K562 (cell line): ENCODE results near the gene JKAMP. TPM values are rescaled to one million over a fixed set of nuclear protein-coding genes. Genes with fewer than 3 reads are reported as not detected.

ENCODE experiments used
- BRD9 ChIP-seq: fragments of 450-650 bp; IDR thresholded peaks from 2 replicates; pipeline ENCODE4 v1.6.1; 2018; ENCODE audit warnings: low read depth; ENCODE audit not compliant: partially characterized antibody
- GATAD2A ChIP-seq: fragments of 450-650 bp; IDR thresholded peaks from 2 replicates; pipeline ENCODE4 v1.6.1; 2017
- HNRNPK ChIP-seq: fragments of 200-400 bp; formaldehyde crosslinking; IDR thresholded peaks from one replicate; pipeline ENCODE4 v1.6.1; 2018; ENCODE audit warnings: mild to moderate bottlenecking, low read depth, low read length; ENCODE audit not compliant: poor library complexity, severe bottlenecking
- IFI16 ChIP-seq: fragments of 250-450 bp; sonication (Bioruptor Pico); IDR thresholded peaks from 2 replicates; pipeline ENCODE4 v2.1.2; 2022; ENCODE audit warnings: mild to moderate bottlenecking, inconsistent platforms
- KDM5B ChIP-seq: fragments of 200-600 bp; sonication (generic); IDR thresholded peaks from 2 replicates; pipeline ENCODE4 v1.6.1; 2012; ENCODE audit warnings: low read depth, mild to moderate bottlenecking, moderate library complexity, low read length, control low read depth, inconsistent platforms; ENCODE audit not compliant: insufficient replicate concordance
- KHSRP ChIP-seq: fragments of 450-650 bp; IDR thresholded peaks from 2 replicates; pipeline ENCODE4 v1.6.1; 2017
- MCM3 ChIP-seq: fragments of 450-650 bp; IDR thresholded peaks from 2 replicates; pipeline ENCODE4 v1.6.1; 2016
- NELFE ChIP-seq: IDR thresholded peaks from 2 replicates; pipeline ENCODE4 v1.6.1; 2011; ENCODE audit warnings: mild to moderate bottlenecking; ENCODE audit not compliant: insufficient read depth, insufficient read length
- NFIX ChIP-seq: fragments of 250-450 bp; sonication (Bioruptor Pico); IDR thresholded peaks from 2 replicates; pipeline ENCODE4 v1.4.0; 2020; ENCODE audit warnings: low read depth, mild to moderate bottlenecking, moderate library complexity
- PHF20 ChIP-seq: fragments of 450-650 bp; IDR thresholded peaks from 2 replicates; pipeline ENCODE4 v1.6.1; 2018; ENCODE audit not compliant: partially characterized antibody
- PHTF2 ChIP-seq: fragments of 250-450 bp; sonication (Bioruptor Pico); IDR thresholded peaks from 2 replicates; pipeline ENCODE4 v1.5.0; 2021; ENCODE audit warnings: mild to moderate bottlenecking
- POLR2H ChIP-seq: IDR thresholded peaks from 2 replicates; pipeline ENCODE4 v1.6.1; 2016; ENCODE audit warnings: missing genetic modification characterization, low read depth, mild to moderate bottlenecking, control low read depth, missing compliant biosample characterization, moderate library complexity
- RBM15 ChIP-seq: fragments of 200-400 bp; formaldehyde crosslinking; IDR thresholded peaks from 2 replicates; pipeline ENCODE4 v1.6.1; 2018; ENCODE audit warnings: mild to moderate bottlenecking, low read length, moderate library complexity; ENCODE audit not compliant: insufficient read depth
- SRSF1 ChIP-seq: fragments of 200-400 bp; formaldehyde crosslinking; IDR thresholded peaks from 2 replicates; pipeline ENCODE4 v1.6.1; 2017; ENCODE audit warnings: mild to moderate bottlenecking, low read depth, low read length, moderate library complexity
- THRAP3 ChIP-seq: fragments of 450-650 bp; IDR thresholded peaks from 2 replicates; pipeline ENCODE4 v1.6.1; 2016; ENCODE audit warnings: mild to moderate bottlenecking, inconsistent platforms, borderline replicate concordance
- ZNF347 ChIP-seq: fragments of 450-650 bp; formaldehyde crosslinking; IDR thresholded peaks from 2 replicates; pipeline ENCODE4 v1.4.0; 2020; ENCODE audit warnings: low read depth, mild to moderate bottlenecking, moderate library complexity
- ZNF699 ChIP-seq: fragments of 250-450 bp; sonication (Bioruptor Pico); IDR thresholded peaks from 2 replicates; pipeline ENCODE4 v1.8.0; 2021; ENCODE audit warnings: mild to moderate bottlenecking, moderate library complexity; ENCODE audit not compliant: insufficient replicate concordance
- polyA plus RNA-seq, 8 experiments: library from polyadenylated mRNA; depleted of rRNA in 4 of 8; stranded (reverse) in 5 of 8; unstranded in 3 of 8; fragments of >200 nt; fragmentation: Nextera tagmentation in 2 of 8; fragmentation: Illumina TruSeq in 1 of 8; extraction: Ambion mirVana in 2 of 8; extraction: Trizol in 1 of 8; gene quantifications; 2 replicates each; pipeline versions ENCODE4 v1.2.1 to v1.2.3, GENCODE V29; 2011 to 2014; ENCODE audit warnings: inconsistent platforms in 1 of 8, missing spikeins in 1 of 8
- total RNA-seq, 7 experiments: library from RNA; depleted of rRNA in 6 of 7; stranded (reverse); fragments of >200 nt in 6 of 7; fragmentation: Illumina TruSeq in 2 of 7; extraction: Trizol in 2 of 7; gene quantifications; 2 replicates each; pipeline versions ENCODE4 v1.2.1 to v1.2.3, GENCODE V29; 2011 to 2021; ENCODE audit warnings: low replicate concordance in 1 of 7
- TF ChIP-seq, protein P1 (sequence below): IDR thresholded peaks from 2 replicates; pipeline ENCODE4 v1.6.1; 2014; ENCODE audit warnings: antibody characterized with exemption
- TF ChIP-seq, protein P2 (sequence below): sonication (generic); formaldehyde crosslinking; IDR thresholded peaks from 2 replicates; pipeline ENCODE4 v1.9.0; 2022; ENCODE audit warnings: mild to moderate bottlenecking, missing genetic modification reagents
- TF ChIP-seq, protein P3 (sequence below): fragments of 250-450 bp; sonication (Bioruptor Pico); IDR thresholded peaks from 2 replicates; pipeline ENCODE4 v1.5.0; 2020; ENCODE audit warnings: mild to moderate bottlenecking
- TF ChIP-seq, protein P4 (sequence below): fragments of 250-450 bp; sonication (Bioruptor Pico); IDR thresholded peaks from 2 replicates; pipeline ENCODE4 v1.4.0; 2020; ENCODE audit warnings: mild to moderate bottlenecking
- TF ChIP-seq, protein P5 (sequence below): sonication (generic); formaldehyde crosslinking; IDR thresholded peaks from 2 replicates; pipeline ENCODE4 v1.4.0; 2020; ENCODE audit warnings: mild to moderate bottlenecking, missing genetic modification reagents

The JKAMP gene
- total and polyA plus RNA-seq, 9 of the 15 experiments (the other 6 are each of a cell fraction or from before 2014, with no cell fraction given) = 19.3 to 119 (median 33.8) TPM

DNA sequence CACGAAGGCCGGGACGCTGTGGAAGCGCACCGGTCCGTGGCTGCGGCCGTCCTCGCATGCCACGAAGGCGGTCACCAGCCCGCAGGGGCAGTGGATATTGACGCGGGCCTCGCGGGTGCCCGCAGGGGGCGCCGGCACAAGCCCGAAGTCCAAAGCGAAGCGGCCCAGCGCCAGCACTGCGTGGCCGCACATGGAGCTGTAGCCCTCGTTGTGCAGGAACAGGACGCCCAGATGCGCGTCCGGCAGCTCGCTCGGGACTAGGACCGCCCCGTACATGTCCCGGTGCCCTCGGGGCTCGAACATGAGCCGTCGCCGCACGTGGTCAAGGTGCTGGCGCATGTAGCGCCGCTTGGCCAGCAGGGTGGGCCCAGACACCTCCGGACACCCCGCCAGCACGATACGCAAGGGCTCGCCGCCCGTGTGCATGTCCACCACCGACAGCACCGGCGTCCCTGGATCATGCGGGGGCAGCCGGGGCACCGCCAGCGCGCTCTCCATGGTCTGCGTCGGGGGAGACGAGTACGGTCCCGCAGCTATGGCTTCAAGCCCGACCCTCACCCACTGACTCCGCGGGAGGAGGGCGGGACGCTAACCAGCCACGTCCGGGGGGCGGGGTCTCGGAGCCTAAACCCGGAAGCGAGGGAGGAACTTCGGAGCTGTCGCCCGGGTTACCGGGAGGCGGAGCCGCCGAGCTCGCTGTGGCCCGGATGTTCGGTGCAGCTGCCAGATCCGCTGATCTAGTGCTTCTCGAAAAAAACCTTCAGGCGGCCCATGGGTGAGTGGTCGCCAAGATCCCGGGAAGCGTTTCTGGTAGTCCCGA, at the start of gene JKAMP, which contains the start of gene L3HYPDH (continued):
- TF ChIP-seq, protein P1, sequence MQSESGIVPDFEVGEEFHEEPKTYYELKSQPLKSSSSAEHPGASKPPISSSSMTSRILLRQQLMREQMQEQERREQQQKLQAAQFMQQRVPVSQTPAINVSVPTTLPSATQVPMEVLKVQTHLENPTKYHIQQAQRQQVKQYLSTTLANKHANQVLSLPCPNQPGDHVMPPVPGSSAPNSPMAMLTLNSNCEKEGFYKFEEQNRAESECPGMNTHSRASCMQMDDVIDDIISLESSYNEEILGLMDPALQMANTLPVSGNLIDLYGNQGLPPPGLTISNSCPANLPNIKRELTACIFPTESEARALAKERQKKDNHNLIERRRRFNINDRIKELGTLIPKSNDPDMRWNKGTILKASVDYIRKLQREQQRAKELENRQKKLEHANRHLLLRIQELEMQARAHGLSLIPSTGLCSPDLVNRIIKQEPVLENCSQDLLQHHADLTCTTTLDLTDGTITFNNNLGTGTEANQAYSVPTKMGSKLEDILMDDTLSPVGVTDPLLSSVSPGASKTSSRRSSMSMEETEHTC = no peak
- no peak for TF ChIP-seq MCM3
- TF ChIP-seq, protein P2, sequence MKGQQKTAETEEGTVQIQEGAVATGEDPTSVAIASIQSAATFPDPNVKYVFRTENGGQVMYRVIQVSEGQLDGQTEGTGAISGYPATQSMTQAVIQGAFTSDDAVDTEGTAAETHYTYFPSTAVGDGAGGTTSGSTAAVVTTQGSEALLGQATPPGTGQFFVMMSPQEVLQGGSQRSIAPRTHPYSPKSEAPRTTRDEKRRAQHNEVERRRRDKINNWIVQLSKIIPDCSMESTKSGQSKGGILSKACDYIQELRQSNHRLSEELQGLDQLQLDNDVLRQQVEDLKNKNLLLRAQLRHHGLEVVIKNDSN (CRISPR knock-in tag) = peak; percentile 85
- TF ChIP-seq THRAP3 = no peak
- TF ChIP-seq IFI16 (CRISPR knock-in tag) = no peak
- TF ChIP-seq GATAD2A = no peak
- no peak for TF ChIP-seq NELFE
- no peak for TF ChIP-seq PHTF2
- TF ChIP-seq BRD9 = no peak
- TF ChIP-seq KHSRP = no peak
- TF ChIP-seq ZNF347 (CRISPR knock-in tag) = no peak
- no peak for TF ChIP-seq NFIX (CRISPR knock-in tag)
- no peak for TF ChIP-seq POLR2H (tag)
- TF ChIP-seq, protein P3, sequence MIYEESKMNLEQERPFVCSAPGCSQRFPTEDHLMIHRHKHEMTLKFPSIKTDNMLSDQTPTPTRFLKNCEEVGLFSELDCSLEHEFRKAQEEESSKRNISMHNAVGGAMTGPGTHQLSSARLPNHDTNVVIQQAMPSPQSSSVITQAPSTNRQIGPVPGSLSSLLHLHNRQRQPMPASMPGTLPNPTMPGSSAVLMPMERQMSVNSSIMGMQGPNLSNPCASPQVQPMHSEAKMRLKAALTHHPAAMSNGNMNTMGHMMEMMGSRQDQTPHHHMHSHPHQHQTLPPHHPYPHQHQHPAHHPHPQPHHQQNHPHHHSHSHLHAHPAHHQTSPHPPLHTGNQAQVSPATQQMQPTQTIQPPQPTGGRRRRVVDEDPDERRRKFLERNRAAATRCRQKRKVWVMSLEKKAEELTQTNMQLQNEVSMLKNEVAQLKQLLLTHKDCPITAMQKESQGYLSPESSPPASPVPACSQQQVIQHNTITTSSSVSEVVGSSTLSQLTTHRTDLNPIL (CRISPR knock-in tag) = no peak
- TF ChIP-seq, protein P4, sequence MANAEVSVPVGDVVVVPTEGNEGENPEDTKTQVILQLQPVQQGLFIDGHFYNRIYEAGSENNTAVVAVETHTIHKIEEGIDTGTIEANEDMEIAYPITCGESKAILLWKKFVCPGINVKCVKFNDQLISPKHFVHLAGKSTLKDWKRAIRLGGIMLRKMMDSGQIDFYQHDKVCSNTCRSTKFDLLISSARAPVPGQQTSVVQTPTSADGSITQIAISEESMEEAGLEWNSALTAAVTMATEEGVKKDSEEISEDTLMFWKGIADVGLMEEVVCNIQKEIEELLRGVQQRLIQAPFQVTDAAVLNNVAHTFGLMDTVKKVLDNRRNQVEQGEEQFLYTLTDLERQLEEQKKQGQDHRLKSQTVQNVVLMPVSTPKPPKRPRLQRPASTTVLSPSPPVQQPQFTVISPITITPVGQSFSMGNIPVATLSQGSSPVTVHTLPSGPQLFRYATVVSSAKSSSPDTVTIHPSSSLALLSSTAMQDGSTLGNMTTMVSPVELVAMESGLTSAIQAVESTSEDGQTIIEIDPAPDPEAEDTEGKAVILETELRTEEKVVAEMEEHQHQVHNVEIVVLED (CRISPR knock-in tag) = peak; percentile 36; the same call in 1 of the 2 replicates
- peak; percentile 36 for TF ChIP-seq KDM5B
- TF ChIP-seq, protein P5, sequence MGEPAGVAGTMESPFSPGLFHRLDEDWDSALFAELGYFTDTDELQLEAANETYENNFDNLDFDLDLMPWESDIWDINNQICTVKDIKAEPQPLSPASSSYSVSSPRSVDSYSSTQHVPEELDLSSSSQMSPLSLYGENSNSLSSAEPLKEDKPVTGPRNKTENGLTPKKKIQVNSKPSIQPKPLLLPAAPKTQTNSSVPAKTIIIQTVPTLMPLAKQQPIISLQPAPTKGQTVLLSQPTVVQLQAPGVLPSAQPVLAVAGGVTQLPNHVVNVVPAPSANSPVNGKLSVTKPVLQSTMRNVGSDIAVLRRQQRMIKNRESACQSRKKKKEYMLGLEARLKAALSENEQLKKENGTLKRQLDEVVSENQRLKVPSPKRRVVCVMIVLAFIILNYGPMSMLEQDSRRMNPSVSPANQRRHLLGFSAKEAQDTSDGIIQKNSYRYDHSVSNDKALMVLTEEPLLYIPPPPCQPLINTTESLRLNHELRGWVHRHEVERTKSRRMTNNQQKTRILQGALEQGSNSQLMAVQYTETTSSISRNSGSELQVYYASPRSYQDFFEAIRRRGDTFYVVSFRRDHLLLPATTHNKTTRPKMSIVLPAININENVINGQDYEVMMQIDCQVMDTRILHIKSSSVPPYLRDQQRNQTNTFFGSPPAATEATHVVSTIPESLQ = 0 out of 2 replicates have a peak, but pooled peaks have one; percentile 20
- TF ChIP-seq SRSF1 = no peak
- TF ChIP-seq RBM15 = no peak
- TF ChIP-seq PHF20 = peak; percentile 28
- no peak for TF ChIP-seq HNRNPK
- no peak for TF ChIP-seq ZNF699 (CRISPR knock-in tag)
